Keratinocyte (primary cell): ENCODE results near the gene RAI14. TPM values are rescaled to one million over a fixed set of nuclear protein-coding genes. Genes with fewer than 3 reads are reported as not detected.

Experiments
- DNase-seq: peaks from one replicate; pipeline ENCODE4 v3.0.0-alpha.2; 2011; ENCODE audit warnings: low read depth, missing footprints, low spot score
- FAIRE-seq: peaks from 2 replicates; lab custom pipeline; 2011; peaks lifted over from hg19 to GRCh38; lab: Jason Lieb, UNC
- H2AFZ ChIP-seq: 2 replicates; pipeline ENCODE4 v1.6.0; 2012; ENCODE audit warnings: low read length, control low read depth, inconsistent platforms; ENCODE audit not compliant: control insufficient read depth
- H3K27ac ChIP-seq: 2 replicates; pipeline ENCODE4 v1.5.1; 2011; ENCODE audit warnings: low read length; ENCODE audit not compliant: control insufficient read depth, insufficient read depth
- H3K27me3 ChIP-seq: 3 replicates; pipeline ENCODE4 v1.6.0; 2011; ENCODE audit warnings: low read length; ENCODE audit not compliant: control insufficient read depth, insufficient read depth; ENCODE audit errors: extremely low read depth
- H3K36me3 ChIP-seq, 2 experiments: 2 replicates in 1 of 2; 3 replicates in 1 of 2; pipeline ENCODE4 v1.5.1; 2011; ENCODE audit warnings: low read length in 2 of 2, mild to moderate bottlenecking in 1 of 2; ENCODE audit not compliant: control insufficient read depth in 2 of 2, insufficient read depth in 2 of 2; ENCODE audit errors: extremely low read depth in 1 of 2
- H3K4me1 ChIP-seq: 3 replicates; pipeline ENCODE4 v1.5.1; 2011; ENCODE audit warnings: low read length; ENCODE audit not compliant: control insufficient read depth, insufficient read depth; ENCODE audit errors: extremely low read depth
- H3K4me2 ChIP-seq: 3 replicates; pipeline ENCODE4 v1.6.0; 2011; ENCODE audit warnings: low read depth, low read length; ENCODE audit not compliant: control insufficient read depth, insufficient read depth; ENCODE audit errors: extremely low read depth
- H3K4me3 ChIP-seq, 3 experiments: fragments of 200-600 bp in 1 of 3; sonication (generic) in 1 of 3; 2 replicates in 2 of 3; 3 replicates in 1 of 3; pipeline ENCODE4 v1.5.1; 2011 to 2016; ENCODE audit warnings: low read length in 3 of 3, mild to moderate bottlenecking in 3 of 3, control low read depth in 2 of 3, inconsistent platforms in 1 of 3, low read depth in 1 of 3, mixed read lengths in 1 of 3, mixed run types in 1 of 3, moderate library complexity in 1 of 3; ENCODE audit not compliant: control insufficient read depth in 2 of 3, insufficient read depth in 2 of 3; ENCODE audit errors: extremely low read depth in 1 of 3
- H3K79me2 ChIP-seq: 2 replicates; pipeline ENCODE4 v1.6.0; 2012; ENCODE audit warnings: low read length; ENCODE audit not compliant: control insufficient read depth, insufficient read depth
- H3K9ac ChIP-seq: 3 replicates; pipeline ENCODE4 v1.6.0; 2011; ENCODE audit warnings: low read length; ENCODE audit not compliant: control insufficient read depth, insufficient read depth; ENCODE audit errors: extremely low read depth
- H3K9me1 ChIP-seq: 3 replicates; pipeline ENCODE4 v1.6.0; 2011; ENCODE audit warnings: low read length; ENCODE audit not compliant: control insufficient read depth, insufficient read depth; ENCODE audit errors: extremely low read depth
- H3K9me3 ChIP-seq: 2 replicates; pipeline ENCODE4 v1.5.1; 2012; ENCODE audit warnings: low read depth, low read length; ENCODE audit not compliant: control insufficient read depth
- H4K20me1 ChIP-seq: 3 replicates; pipeline ENCODE4 v1.6.0; 2011; ENCODE audit warnings: low read length; ENCODE audit not compliant: control insufficient read depth, insufficient read depth; ENCODE audit errors: extremely low read depth
- CTCF ChIP-seq, 3 experiments: IDR thresholded peaks in 1 of 3; conservative IDR thresholded peaks in 1 of 3; optimal IDR thresholded peaks in 1 of 3; 2 replicates in 2 of 3; 3 replicates in 1 of 3; pipeline versions ENCODE3 to v1.5.1; 2011; ENCODE audit warnings: low read length in 3 of 3, mild to moderate bottlenecking in 3 of 3, moderate library complexity in 2 of 3, control low read depth in 1 of 3, inconsistent platforms in 1 of 3; ENCODE audit not compliant: insufficient read depth in 2 of 3; ENCODE audit errors: extremely low read depth in 1 of 3
- EZH2 ChIP-seq: IDR thresholded peaks from one replicate; pipeline ENCODE4 v1.6.1; 2012; ENCODE audit warnings: inconsistent platforms, mild to moderate bottlenecking, low read length, moderate library complexity
- dilution Hi-C: fragments of 300-500 bp; cut with MboI; formaldehyde crosslinking; loops from one replicate; pipeline ENCODE4 v1.7.0; 2020; ENCODE audit warnings: low sequenced_read_pairs; ENCODE audit not compliant: extremely low pct_ligation_motif_present
- polyA plus RNA-seq, 5 experiments: library from polyadenylated mRNA; depleted of rRNA in 3 of 5; stranded (reverse) in 3 of 5; stranded (forward) in 1 of 5; unstranded in 1 of 5; fragments of >200 nt; gene quantifications; 1 replicate in 1 of 5; 2 replicates in 3 of 5; 3 replicates in 1 of 5; pipeline versions ENCODE4 v1.2.1 to v1.2.3, GENCODE V29; 2011 to 2012; ENCODE audit warnings: missing spikeins in 2 of 5, low read depth in 1 of 5, low replicate concordance in 1 of 5

Gene RAI14
- polyA plus RNA-seq, 1 donor (not counting 4 experiments of a cell fraction or from before 2014, with no cell fraction given) = 31.4 TPM

GRCh38 chr5:34610546-34610945 lies 45.6 kb upstream of the RAI14 start:
- no peak for TF ChIP-seq EZH2
- TF ChIP-seq CTCF (optimal IDR thresholded peaks at IDR 0.05 in 1 of 3, IDR thresholded peaks at IDR 0.05 in 1 of 3, conservative IDR thresholded peaks at IDR 0.05 in 1 of 3; ENCODE audit: extremely low read depth in 1 of 3, insufficient read depth in 2 of 3, low read length in 3 of 3) = no peak

GRCh38 chr5:34611464-34612415 lies 44.4 kb upstream of the RAI14 start:
- Histone ChIP-seq H3K79me2 (no peaks in the 10 kb centered on the region), H3K9me1 (no peaks in the 10 kb centered on the region), H4K20me1 (no peaks in the 10 kb centered on the region), H3K36me3 (no peaks in the 10 kb centered on the region), H3K4me1 (peaks cover 25% of the 10 kb centered on the region), H2AFZ (no peak overlapping the region), H3K27ac (no peak overlapping the region), H3K4me3 (no peak overlapping the region), H3K9me3 (no peaks in the 10 kb centered on the region), H3K27me3 (no peaks in the 10 kb centered on the region), H3K9ac (no peak overlapping the region), H3K4me2 (no peak overlapping the region)
- FAIRE-seq (no peak), DNase-seq (no peak)
- TF ChIP-seq EZH2 (no peak), CTCF (optimal IDR thresholded peaks at IDR 0.05 in 1 of 3, IDR thresholded peaks at IDR 0.05 in 1 of 3, conservative IDR thresholded peaks at IDR 0.05 in 1 of 3; ENCODE audit: extremely low read depth in 1 of 3, insufficient read depth in 2 of 3, low read length in 3 of 3) (no peak)
- dilution Hi-C loops = no loop called here

More at GRCh38 chr5:34610546-34610945, 45.6 kb upstream of the RAI14 start:
- Histone ChIP-seq H3K4me1 (peaks cover 25% of the 10 kb centered on the region), H2AFZ (no peak overlapping the region), H3K27ac (no peak overlapping the region), H3K4me3 (no peak overlapping the region), H4K20me1 (no peaks in the 10 kb centered on the region), H3K79me2 (no peaks in the 10 kb centered on the region), H3K4me2 (no peak overlapping the region), H3K9ac (no peak overlapping the region), H3K9me3 (no peaks in the 10 kb centered on the region), H3K9me1 (no peaks in the 10 kb centered on the region), H3K36me3 (no peaks in the 10 kb centered on the region), H3K27me3 (no peaks in the 10 kb centered on the region)
- no peak for DNase-seq
- no peak for FAIRE-seq
- dilution Hi-C loops = no loop called here
